NCI-H510A (cell line): Measurements from ENCODE around the gene ZKSCAN7.
"Not testable (repeated sequence)": the region's sequence is repeated elsewhere in the genome, so short reads cannot be mapped to it uniquely, and the experiment has no call there.

Experiments used
- DNase-seq: peaks from one replicate; lab custom pipeline; 2025; lab: John Stamatoyannopoulos, UW

The ZKSCAN7 gene

GRCh38 chr3:44554626-44555592 lies at the start of gene ZKSCAN7:
ZKSCAN7 (plus strand) TSS chr3:44555193; CDS start chr3:44557048, 1,855 bp downstream.
- no peak for DNase-seq

GRCh38 chr3:44506556-44506955 lies 48.4 kb upstream of the ZKSCAN7 start:
- DNase-seq, result no peak

GRCh38 chr3:44506961-44507360 lies 48.0 kb upstream of the ZKSCAN7 start:
- no peak for DNase-seq

GRCh38 chr3:44509393-44509921 lies 45.5 kb upstream of the ZKSCAN7 start:
- no peak for DNase-seq

GRCh38 chr3:44510000-44510368 lies 45.0 kb upstream of the ZKSCAN7 start:
- DNase-seq, result no peak

GRCh38 chr3:44511238-44511566 lies 43.8 kb upstream of the ZKSCAN7 start:
- no peak for DNase-seq

- no peak for DNase-seq
Measured at GRCh38 chr3:44513513-44513912, 41.5 kb upstream of the ZKSCAN7 start.

GRCh38 chr3:44516230-44516629 lies 38.8 kb upstream of the ZKSCAN7 start:
- DNase-seq, result no peak

- DNase-seq, result no peak
Measured at GRCh38 chr3:44518782-44519156, 36.2 kb upstream of the ZKSCAN7 start.

- DNase-seq, result no peak
Measured at GRCh38 chr3:44521721-44522120, 33.3 kb upstream of the ZKSCAN7 start.

- DNase-seq, result no peak
Measured at GRCh38 chr3:44522494-44522933, 32.5 kb upstream of the ZKSCAN7 start.

GRCh38 chr3:44525060-44525459 lies 29.9 kb upstream of the ZKSCAN7 start:
- DNase-seq, result no peak

GRCh38 chr3:44529927-44530326 lies 25.1 kb upstream of the ZKSCAN7 start:
- no peak for DNase-seq

- DNase-seq, result no peak
Measured at GRCh38 chr3:44530911-44531310, 24.1 kb upstream of the ZKSCAN7 start.

- DNase-seq, result not testable (repeated sequence)
Measured at GRCh38 chr3:44534659-44535058, 20.3 kb upstream of the ZKSCAN7 start.

GRCh38 chr3:44535364-44535763 lies 19.6 kb upstream of the ZKSCAN7 start:
- DNase-seq, result no peak

- not testable (repeated sequence) for DNase-seq
Measured at GRCh38 chr3:44544811-44545210, 10.2 kb upstream of the ZKSCAN7 start.

GRCh38 chr3:44555723-44556122 lies 730 bp downstream of the ZKSCAN7 start:
- DNase-seq, result no peak

- DNase-seq, result no peak
Measured at GRCh38 chr3:44557074-44557473, 2.1 kb downstream of the ZKSCAN7 start.

- DNase-seq, result no peak
Measured at GRCh38 chr3:44561076-44561475, 6.1 kb downstream of the ZKSCAN7 start.

- DNase-seq, result no peak
Measured at GRCh38 chr3:44562147-44562546, 7.2 kb downstream of the ZKSCAN7 start.

- DNase-seq, result no peak
Measured at GRCh38 chr3:44568561-44568960, 13.6 kb downstream of the ZKSCAN7 start.

GRCh38 chr3:44571024-44571423 lies 16.0 kb downstream of the ZKSCAN7 start:
- DNase-seq, result no peak

GRCh38 chr3:44576613-44577012 lies 21.6 kb downstream of the ZKSCAN7 start:
- no peak for DNase-seq
